ENCODE data around the gene GLYATL2. TPM values are rescaled to one million over a fixed set of nuclear protein-coding genes. Genes with fewer than 3 reads are reported as not detected.
A peak's percentile ranks its signal among the peaks of the same experiment; 100 is the strongest.

Gene GLYATL2
- total RNA-seq, 6 donors from 2014 or later: not detected

DNA sequence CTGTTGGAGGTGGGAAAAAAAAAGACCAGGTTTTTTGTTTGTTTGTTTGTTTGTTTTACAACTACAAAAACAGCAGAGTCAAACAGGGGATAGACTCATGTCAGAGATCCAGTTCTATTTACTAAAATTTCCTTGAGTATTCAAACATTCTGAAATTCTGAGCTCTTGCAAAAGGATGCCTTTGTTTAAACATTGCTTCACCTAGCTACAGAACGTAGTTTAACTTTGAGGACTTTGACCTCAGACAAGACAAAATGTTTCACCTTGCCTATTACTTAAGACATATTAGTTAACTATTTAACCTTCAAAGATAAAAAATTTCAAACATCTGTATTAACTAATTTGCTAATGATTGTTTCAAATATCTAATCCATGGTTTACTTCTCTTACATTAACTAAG, 36.1 kb upstream of the GLYATL2 start:
- no peak overlapping the region for H3K27ac ChIP-seq
- TF ChIP-seq POLR2AphosphoS5 (IDR thresholded peaks at IDR 0.05): no peak
- TF ChIP-seq POLR2A (IDR thresholded peaks at IDR 0.05): no peak
- TF ChIP-seq EP300 (IDR thresholded peaks at IDR 0.05): no peak
- TF ChIP-seq, protein P1, sequence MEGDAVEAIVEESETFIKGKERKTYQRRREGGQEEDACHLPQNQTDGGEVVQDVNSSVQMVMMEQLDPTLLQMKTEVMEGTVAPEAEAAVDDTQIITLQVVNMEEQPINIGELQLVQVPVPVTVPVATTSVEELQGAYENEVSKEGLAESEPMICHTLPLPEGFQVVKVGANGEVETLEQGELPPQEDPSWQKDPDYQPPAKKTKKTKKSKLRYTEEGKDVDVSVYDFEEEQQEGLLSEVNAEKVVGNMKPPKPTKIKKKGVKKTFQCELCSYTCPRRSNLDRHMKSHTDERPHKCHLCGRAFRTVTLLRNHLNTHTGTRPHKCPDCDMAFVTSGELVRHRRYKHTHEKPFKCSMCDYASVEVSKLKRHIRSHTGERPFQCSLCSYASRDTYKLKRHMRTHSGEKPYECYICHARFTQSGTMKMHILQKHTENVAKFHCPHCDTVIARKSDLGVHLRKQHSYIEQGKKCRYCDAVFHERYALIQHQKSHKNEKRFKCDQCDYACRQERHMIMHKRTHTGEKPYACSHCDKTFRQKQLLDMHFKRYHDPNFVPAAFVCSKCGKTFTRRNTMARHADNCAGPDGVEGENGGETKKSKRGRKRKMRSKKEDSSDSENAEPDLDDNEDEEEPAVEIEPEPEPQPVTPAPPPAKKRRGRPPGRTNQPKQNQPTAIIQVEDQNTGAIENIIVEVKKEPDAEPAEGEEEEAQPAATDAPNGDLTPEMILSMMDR (IDR thresholded peaks at IDR 0.05): no peak
- H3K9me3 ChIP-seq: no peaks in the 10 kb centered on the region
- H3K4me1 ChIP-seq: no peaks in the 10 kb centered on the region
- no peaks in the 10 kb centered on the region for H3K27me3 ChIP-seq
- whole genome bisulfite sequencing, 2 donors: 48 to 74% methylated on average over 1 of the region's 1 CpG
- ATAC-seq (ENCODE audit: low FRiP score in 2 of 2) (no peak), DNase-seq (no peak)
- H3K36me3 ChIP-seq: no peaks in the 10 kb centered on the region
- H3K4me3 ChIP-seq: no peak overlapping the region

DNA sequence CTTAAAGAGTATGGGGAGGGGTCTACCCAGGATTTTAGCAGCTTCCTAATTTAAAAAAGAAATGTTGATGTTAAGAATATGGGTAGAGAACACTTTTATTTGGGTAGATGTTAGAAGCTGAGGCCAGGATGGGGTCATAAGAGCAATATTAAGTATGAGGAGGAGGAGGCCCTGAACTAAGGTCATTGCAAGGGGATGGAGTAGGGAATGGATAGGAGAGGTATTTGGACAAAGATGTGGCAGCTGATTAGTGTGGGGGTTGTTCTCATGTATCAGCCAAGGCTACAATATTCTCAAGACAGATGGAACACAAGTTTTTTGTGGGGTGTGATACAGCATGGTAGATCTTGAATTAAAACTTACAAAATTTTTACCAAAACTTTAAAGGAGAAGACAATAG, 35.7 kb upstream of the GLYATL2 start:
- Histone ChIP-seq H3K27ac (no peak overlapping the region), H3K4me1 (no peaks in the 10 kb centered on the region), H3K4me3 (no peak overlapping the region), H3K9me3 (no peaks in the 10 kb centered on the region), H3K27me3 (no peaks in the 10 kb centered on the region), H3K36me3 (no peaks in the 10 kb centered on the region)
- DNase-seq (no peak), ATAC-seq (ENCODE audit: low FRiP score in 2 of 2) (no peak)
- TF ChIP-seq, protein P1 (IDR thresholded peaks at IDR 0.05): no peak
- TF ChIP-seq POLR2AphosphoS5 (IDR thresholded peaks at IDR 0.05): no peak
- TF ChIP-seq POLR2A (IDR thresholded peaks at IDR 0.05): no peak
- no peak for TF ChIP-seq EP300 (IDR thresholded peaks at IDR 0.05)

DNA sequence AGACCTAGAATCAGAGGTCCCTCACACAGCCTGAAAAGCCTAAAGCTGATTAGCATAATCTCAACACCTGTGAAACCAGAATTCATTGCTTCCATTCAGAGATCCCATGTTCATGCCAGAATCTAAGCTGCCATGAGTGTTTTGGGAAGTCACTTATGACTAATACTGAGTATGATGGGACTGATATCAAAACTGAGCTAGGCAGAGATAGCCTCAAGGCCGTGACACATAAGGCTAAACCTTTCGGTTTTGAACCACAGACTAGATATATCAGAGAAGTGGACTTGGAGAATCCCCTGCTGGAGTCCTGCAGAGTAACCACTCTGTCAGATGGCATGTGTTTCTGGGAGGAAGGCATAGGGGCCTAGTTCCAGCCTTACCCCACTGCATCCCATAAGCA, 23.1 kb upstream of the GLYATL2 start:
- ATAC-seq (ENCODE audit: low FRiP score in 2 of 2): no peak
- 92% methylated on average over 2 of the region's 2 CpGs; no CpG with 5 or more reads in 1 of the 2 donors for WGBS, 2 donors
- Histone ChIP-seq H3K27ac (no peak overlapping the region), H3K36me3 (no peaks in the 10 kb centered on the region), H3K4me3 (no peak overlapping the region), H3K9me3 (no peaks in the 10 kb centered on the region), H3K27me3 (no peaks in the 10 kb centered on the region), H3K4me1 (no peaks in the 10 kb centered on the region)
- no peak for DNase-seq
- TF ChIP-seq POLR2AphosphoS5 (IDR thresholded peaks at IDR 0.05) (no peak), EP300 (IDR thresholded peaks at IDR 0.05) (no peak), POLR2A (IDR thresholded peaks at IDR 0.05) (no peak)
- TF ChIP-seq, protein P1 (IDR thresholded peaks at IDR 0.05): no peak

DNA sequence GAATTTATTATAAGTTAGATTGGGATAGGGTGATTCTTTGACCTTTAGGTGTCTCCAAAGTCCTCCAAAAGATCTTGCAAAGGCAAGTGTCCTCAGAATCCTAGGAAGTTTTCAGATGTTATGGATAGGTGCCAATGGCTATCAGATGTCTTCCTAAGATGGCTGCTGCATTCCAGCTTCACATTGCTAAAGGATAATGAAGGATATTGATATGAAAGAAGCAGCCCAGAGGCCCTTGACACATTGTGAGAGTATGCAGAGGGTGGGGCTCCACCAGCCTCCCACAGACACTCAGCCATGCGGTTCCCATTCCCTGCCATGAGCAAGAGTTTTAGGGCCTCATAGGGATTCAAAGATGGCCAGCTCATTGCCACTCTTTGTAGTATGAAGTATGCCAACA, 22.3 kb upstream of the GLYATL2 start:
- Histone ChIP-seq H3K9me3 (no peaks in the 10 kb centered on the region), H3K36me3 (no peaks in the 10 kb centered on the region), H3K4me1 (no peaks in the 10 kb centered on the region), H3K27me3 (no peaks in the 10 kb centered on the region), H3K27ac (no peak overlapping the region), H3K4me3 (no peak overlapping the region)
- TF ChIP-seq POLR2AphosphoS5 (IDR thresholded peaks at IDR 0.05) (no peak), POLR2A (IDR thresholded peaks at IDR 0.05) (no peak), EP300 (IDR thresholded peaks at IDR 0.05) (no peak)
- TF ChIP-seq, protein P1 (IDR thresholded peaks at IDR 0.05): no peak
- WGBS, 2 donors: 80 to 100% methylated on average over 1 of the region's 1 CpG
- DNase-seq (no peak), ATAC-seq (ENCODE audit: low FRiP score in 2 of 2) (no peak)

DNA sequence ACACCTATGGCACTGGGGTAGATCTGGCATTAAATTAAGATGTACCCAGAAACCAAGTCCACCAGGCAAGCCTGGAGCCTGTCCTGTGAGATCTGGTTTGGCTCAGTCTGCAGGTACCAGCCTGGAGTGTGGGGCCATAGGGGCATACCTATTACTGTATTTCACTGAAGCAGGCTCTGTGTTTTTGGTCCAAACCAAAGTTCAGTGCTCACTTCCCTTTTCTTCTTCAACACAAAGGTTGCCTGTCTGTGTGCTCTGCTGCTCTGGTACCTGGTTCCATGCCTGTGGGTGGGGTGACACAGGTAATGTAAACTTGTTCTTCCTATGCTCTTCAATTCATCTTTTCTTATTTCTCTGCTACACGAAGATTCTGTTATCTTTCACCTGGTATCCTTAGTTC, 19.8 kb upstream of the GLYATL2 start:
- no peak overlapping the region for H3K4me3 ChIP-seq
- TF ChIP-seq, protein P1 (IDR thresholded peaks at IDR 0.05): no peak
- no peak for TF ChIP-seq POLR2AphosphoS5 (IDR thresholded peaks at IDR 0.05)
- TF ChIP-seq EP300 (IDR thresholded peaks at IDR 0.05): no peak
- TF ChIP-seq POLR2A (IDR thresholded peaks at IDR 0.05): no peak
- no peak overlapping the region for H3K27ac ChIP-seq
- no peaks in the 10 kb centered on the region for H3K36me3 ChIP-seq
- WGBS, 2 donors: 0% methylated on average over 1 of the region's 1 CpG
- ATAC-seq (ENCODE audit: low FRiP score in 2 of 2): peak in 1 of 2 donors; percentile 9
- no peaks in the 10 kb centered on the region for H3K9me3 ChIP-seq
- no peaks in the 10 kb centered on the region for H3K4me1 ChIP-seq
- no peak for DNase-seq
- H3K27me3 ChIP-seq: no peaks in the 10 kb centered on the region
